NCI-H446 (cell line): ENCODE data around the gene NCKIPSD.

Experiments used
- DNase-seq, 2 experiments: peaks; one replicate each; lab custom pipeline; 2025; lab: John Stamatoyannopoulos, UW

Gene NCKIPSD

GRCh38 chr3:48647714-48648113 is 38.0 kb downstream of the NCKIPSD start:
- DNase-seq = no peak

DNA sequence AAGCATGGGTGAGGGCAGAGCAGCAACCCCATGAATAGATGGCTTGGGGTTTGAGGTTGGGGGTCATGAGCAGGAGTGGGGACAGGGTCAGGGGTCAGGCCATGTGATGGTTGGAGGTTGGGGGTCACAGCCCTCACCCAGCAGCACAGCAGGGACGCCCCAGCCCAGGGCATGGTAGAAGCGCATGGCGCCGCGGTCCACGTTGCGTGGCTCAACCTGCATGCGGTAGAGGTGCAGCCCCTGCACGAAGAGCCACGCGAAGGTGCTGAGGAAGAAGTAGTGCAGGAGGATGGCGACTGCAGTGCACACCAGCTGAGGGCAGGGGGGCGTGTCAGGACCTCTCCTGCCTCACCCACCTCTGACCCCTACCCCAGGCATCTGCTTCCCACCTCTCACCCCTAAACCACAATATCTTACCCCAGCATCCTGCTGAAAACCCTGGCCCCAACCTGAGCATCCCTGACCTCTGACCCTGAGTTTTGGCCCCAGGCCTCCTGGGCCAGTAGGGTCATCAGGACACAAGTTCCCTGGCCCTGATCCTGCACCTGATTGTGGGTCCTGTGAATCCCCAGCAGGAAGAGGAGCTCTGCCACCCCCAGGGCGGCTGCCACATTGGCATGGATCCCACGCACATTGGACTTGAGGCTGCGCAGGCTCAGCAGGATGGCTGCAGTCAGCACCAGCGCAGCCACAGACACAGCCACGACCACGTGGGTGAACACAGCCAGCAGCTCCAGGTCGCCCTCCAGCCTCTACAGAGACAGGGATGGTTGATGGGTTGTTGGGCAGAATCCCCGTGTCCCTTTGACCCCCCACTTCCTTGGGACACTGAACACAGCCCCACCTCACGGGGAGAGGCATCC is 40.6 kb downstream of the NCKIPSD start:
- no peak for DNase-seq

DNA sequence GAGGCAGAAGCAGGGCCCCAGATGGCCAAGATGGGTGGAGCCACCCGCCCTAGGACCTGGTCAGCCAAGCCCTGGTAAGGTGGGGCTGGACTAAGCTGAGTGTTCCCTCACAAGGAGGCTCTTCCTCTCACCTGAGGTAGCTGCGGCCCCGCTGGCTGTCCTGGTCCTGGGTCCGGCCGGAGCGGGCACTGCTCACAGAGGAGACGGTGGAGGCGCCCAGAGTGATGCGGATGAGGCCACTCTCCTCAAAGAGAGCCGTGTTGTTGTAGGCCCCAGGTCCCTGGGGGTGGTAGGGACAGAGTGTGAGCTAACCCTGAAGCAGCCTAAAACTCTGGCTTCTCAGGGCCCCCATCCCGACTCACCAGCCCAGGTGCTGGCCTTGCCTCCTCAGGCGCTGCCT is 43.1 kb downstream of the NCKIPSD start:
- DNase-seq = no peak

DNA sequence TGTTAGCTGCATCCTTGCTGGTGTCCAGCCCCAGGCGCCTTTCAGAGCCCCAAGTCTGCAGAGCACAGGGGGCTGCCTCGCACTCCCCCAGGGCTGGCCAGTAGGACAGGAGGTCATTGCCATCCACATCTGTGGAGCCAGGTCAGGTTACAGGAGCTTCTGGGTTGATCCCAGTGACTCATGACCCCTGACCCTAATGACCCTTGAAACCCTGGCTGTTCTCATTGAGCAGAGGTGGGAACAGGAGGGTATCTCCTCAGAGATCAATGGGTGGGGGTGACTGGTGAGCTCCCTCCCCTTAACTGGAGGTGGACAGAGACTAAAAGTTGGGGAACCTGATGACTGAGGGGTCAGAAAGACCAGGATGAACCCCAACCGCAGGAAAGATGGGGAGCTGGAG is 44.3 kb downstream of the NCKIPSD start:
- no peak for DNase-seq

- DNase-seq = no peak
These were observed 45.6 kb downstream of the NCKIPSD start for GRCh38 chr3:48639944-48640606.

- DNase-seq = no peak
These were observed 48.4 kb downstream of the NCKIPSD start for GRCh38 chr3:48637305-48637704.

DNA sequence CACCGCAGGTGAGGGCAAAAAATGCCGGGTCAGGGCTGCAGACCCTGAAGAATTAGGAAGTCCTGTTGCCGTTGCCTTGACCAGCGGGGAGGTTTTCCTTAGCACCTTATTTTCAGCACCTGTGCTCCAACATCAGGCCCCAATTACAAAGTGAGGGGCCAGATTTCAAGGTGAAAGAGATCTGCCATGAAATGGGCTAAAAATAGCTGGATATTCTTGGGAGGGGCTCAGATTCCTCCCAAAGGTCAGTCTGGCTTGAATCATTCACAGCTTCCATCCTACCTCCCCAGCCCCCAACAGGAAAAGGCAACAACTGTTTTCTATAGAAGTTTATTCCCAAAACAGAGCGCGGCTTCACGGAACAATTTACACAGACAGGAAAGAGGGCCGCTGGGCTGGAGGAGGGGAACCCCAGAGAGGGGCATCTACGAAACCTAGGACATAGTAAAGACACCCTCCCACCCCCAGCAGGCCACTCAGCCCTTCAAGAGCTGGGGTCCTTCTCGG is 49.5 kb downstream of the NCKIPSD start:
- no peak for DNase-seq

DNA sequence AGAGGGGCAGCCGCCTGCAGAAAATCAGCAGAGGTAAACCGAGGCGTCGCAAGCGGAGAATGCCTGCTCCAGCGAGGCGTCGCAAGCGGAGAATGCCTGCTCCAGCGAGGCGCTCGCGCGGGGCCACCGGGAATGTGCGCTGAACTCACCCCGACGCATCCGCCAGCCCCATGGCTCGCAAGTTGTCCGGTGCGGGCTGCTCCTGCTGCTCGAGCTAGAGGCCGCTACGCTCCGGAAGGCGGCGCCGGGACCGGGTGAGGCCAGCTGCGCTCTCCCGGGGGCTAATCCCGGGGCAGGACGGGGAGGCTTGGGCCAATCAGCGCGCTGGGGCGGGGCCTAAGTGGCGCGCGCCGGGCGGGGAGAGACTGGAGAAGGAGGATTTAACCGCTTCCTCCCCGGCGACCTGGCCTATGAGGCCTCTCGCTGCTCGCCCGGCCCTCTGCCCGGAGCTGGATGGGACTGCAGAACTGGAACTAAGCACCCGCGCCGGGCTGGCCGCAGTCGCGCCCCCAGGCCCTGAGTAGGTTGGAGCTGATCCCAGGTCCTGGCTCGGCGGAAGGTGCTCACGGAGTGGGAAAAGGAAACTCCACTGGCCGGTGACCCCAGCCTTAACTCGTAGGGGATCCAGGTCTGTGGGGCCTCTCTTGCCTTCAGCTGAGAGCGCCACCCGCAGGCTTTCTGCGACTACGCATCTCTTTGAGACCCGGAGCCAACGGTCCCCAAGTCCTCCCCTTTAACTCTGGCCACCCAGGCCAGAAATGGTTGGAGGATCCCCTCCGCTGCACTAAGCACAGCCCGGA is 50.3 kb downstream of the NCKIPSD start, which contains the start of gene SLC26A6:
Gene SLC26A6, minus strand, starts transcription at position 240 of the 800 bp plus-strand sequence. Its CDS starts 68 bp downstream, at position 172.
- DNase-seq = peak; percentile 49 to 88

DNA sequence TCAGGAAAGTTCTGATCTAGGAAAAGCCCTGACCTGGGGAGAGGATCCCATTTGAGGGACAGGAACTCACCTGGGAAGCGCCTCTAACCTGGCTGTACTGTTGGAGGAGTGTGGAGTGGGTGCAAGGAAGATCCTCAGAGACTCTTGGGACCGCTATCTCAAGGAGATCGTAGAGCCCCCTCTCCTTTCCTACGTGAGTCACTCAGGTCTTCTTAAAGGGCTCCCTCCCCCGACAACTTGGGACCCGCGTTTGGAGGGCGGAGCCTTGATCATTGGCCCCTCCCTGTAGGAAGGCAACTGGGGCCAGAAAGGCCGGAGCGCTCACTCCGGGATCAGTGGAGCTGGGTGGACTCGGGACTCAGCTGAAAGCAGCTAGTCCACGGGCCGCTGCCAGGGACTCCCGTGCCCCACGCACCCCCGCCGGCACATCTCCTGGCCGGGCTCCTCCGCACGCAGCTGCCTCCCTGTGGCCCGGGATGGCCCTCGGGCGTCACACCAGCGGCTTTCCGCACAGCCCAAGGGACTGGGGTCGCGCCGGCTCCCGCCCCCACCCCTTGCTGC is 51.0 kb downstream of the NCKIPSD start:
- DNase-seq = peak in 1 of 2 experiments; percentile 19

GRCh38 chr3:48633743-48634142 is 52.0 kb downstream of the NCKIPSD start:
- no peak for DNase-seq

GRCh38 chr3:48633256-48633655 is 52.5 kb downstream of the NCKIPSD start:
- no peak for DNase-seq

DNA sequence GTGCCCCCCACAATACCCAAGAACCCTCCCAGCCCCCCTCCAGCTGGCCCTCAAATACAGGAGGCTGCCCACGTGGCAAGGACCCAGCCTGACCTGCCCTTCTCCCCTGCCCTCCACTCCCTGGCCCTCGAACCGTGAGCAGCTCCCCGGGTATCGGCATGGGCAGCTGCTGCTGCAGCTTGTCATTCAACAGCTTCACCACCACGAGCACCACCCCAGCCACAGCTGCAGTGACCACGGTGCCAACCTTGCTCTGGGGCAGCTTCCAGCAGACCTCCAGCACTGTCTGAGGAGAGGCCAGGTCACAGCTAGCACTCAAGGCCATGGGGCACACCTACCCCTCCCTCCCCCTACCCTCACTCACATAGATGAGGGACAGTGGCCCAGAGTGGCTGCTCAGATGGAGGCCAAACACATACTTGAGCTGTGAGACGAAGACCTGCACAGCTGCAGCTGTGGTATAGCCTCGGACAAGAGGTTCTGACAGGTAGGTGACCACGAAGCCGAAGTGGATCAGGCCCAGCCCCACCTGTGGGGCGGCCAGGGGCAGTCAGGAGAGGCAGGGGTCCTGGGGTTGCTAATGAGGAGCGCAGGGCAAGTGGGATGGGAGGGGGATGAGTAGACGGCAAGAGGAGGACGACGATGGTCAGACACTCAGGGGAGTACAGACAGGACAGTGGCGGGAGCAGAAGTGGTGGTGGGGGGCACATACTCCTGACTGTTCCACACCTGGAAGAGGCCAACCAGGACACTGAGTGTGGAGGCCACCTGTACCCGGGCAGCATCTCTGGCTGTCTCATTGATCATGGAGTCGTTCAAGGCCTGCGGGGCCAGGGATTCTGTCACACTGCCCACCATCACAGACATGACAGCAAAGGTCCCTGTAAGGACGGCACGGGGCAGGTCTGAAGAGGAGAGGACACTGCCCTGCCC is 53.9 kb downstream of the NCKIPSD start:
- no peak for DNase-seq

DNA sequence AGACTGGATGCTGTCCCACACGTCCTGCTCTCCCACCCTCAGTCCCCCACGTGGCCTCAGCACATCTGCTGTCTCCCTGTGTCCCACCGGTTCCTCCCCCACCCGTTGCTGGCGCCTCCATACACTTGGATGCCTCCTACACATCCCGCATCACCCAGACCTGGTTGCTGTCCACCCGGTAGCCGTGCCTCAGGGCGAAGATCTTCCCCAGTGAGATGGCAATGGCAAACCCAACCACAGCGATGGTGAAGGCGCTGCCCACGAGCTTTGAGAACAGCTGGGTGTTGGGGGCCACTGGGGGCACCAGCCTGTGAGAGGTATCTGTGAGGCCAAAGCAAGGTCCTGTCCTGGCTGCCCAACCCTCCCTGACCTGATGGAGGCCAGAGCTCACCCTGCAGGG is 54.9 kb downstream of the NCKIPSD start:
- DNase-seq = no peak

DNA sequence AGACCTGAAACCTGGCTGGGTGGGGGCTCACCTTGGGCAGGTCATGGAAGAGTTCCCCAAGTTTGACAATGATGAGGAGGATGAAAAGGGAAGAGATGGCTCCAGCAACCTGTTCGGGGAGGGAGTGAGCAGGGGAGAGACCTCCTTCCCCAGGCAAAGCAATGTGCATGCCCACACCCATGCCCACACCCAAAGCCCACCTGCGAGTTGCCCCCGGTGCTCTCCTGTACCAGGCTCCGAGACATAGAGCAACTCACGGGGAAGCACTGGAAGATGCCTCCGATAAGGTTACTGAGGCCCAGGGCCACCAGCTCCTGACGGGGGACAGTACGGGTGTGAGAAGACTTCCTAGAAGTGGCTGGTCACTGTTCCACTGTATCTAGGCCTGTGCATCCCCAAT is 55.3 kb downstream of the NCKIPSD start:
- no peak for DNase-seq

DNA sequence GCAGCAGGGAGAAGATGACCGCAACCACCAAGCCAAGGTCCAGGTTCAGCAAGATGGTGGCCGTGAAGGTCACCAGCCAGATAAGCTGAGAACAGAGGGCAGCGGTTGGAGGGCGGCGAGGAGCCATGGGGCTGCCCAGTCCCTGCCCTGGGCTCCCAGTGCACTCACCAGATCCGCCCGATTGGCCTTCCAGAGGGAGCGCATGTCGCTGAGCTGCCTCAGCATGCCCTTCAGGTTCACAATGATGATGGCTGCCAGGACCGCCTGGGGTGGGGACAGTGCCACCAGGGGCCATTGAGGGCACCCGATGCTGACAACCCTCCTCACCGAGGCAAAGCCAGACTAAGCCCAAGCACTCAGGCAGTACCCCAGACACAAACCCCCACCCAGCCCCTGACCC is 55.8 kb downstream of the NCKIPSD start:
- DNase-seq = no peak

DNA sequence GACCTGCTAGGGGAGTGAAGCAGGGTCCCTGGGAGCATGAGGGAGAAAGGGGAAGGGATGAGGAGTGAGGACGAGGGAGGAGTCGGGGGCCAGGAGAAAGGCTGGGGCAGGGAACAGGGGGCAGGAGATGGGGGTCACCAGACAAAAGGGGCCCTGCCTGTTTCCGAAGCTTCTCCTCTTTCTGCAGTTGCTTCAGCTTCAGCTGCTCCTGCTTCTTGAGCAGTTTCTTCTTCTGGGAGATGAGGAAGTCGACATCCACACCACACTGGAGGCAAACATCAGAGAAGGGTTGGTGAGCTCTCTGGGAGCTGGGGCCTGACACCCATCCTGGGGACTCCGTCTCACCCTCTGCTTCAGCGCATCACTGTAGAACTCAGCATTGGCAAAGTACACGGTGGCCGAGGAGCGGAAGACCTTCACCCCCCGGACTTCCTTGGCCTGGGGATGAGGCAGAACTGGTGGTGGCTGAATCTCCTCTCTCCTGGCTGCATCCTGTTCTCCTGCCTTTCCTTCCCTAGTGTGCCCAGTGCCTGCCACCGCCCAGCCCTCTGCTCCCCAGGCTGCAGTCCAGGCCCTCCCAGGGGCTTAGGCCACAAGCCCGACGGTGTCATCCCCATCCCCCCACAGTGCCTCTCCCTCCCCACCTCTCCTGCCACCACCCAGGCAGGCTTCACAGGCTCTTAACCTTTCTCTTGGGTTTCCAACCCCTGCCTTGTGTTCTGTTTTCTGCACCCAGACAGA is 57.3 kb downstream of the NCKIPSD start:
- DNase-seq = no peak

DNA sequence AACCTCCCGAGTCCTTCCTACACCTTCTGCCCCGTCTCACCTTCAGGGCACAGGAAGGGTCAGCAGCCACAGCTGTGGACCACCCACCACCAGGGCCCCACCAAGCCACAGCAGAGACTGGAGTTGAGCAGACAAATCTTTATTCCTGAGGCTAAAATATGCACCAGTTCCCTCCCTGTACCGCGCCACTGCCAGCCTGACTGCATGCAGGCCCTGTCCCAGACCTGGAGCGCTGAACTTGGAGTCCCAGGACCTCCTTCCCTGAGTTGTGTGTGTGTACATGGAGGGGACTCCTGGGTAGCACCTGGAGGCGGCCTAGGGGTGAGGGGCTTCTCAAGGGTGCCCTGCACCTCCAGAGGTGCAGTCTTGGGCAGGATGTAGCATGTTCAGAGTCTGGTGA is 60.1 kb downstream of the NCKIPSD start:
- DNase-seq = no peak

DNA sequence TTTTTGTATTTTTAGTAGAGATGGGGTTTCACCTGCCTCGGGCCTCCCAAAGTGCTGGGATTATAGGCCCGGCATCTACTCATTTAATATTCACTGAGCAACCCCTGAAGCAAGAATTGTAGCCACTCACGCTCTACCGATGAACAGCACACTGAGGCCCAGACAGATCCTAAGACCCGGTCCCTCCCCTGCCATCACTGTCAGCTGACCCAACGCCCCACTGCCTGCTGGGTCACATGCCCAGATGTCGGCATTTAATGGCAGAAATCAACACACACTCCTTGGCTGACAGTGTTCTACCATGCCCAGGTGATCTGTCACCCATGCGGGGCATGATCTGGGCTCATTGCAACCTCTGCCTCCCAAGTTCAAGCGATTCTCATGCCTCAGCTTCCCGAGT is 60.9 kb downstream of the NCKIPSD start:
- DNase-seq = no peak

GRCh38 chr3:48623851-48624547 is 61.7 kb downstream of the NCKIPSD start:
- no peak for DNase-seq
